Limb (tissue), 2 donors: ENCODE measurements around the gene AP2S1.
"Not testable (repeated sequence)": the region's sequence is repeated elsewhere in the genome, so short reads cannot be mapped to it uniquely, and the experiment has no call there.

Experiments
- DNase-seq, 2 donors: peaks; one replicate each; pipeline ENCODE4 v3.0.0-alpha.2; 2016; ENCODE audit errors: extremely low spot score in 2 of 2

Gene AP2S1

GRCh38 chr19:46842791-46843190, 7.9 kb downstream of the AP2S1 start:
- no peak for DNase-seq

- no peak for DNase-seq
Observed at GRCh38 chr19:46841458-46842083, 9.1 kb downstream of the AP2S1 start.

GRCh38 chr19:46840498-46840942, 10.1 kb downstream of the AP2S1 start:
- DNase-seq, result peak; percentile 68 to 84

- no peak for DNase-seq
Observed at GRCh38 chr19:46839752-46840497, 10.7 kb downstream of the AP2S1 start.

- no peak for DNase-seq
Observed at GRCh38 chr19:46838160-46838559, 12.5 kb downstream of the AP2S1 start.

GRCh38 chr19:46834984-46835383, 15.7 kb downstream of the AP2S1 start:
- DNase-seq, result no peak

GRCh38 chr19:46834121-46834520, 16.5 kb downstream of the AP2S1 start:
- DNase-seq, result no peak

GRCh38 chr19:46830864-46831263, 19.8 kb downstream of the AP2S1 start:
- no peak for DNase-seq

GRCh38 chr19:46828484-46828883, 22.2 kb downstream of the AP2S1 start:
- DNase-seq, result no peak

GRCh38 chr19:46825731-46826055, 25.0 kb downstream of the AP2S1 start:
- DNase-seq, result no peak

GRCh38 chr19:46824890-46825730, 25.5 kb downstream of the AP2S1 start:
- no peak for DNase-seq

GRCh38 chr19:46823049-46823448, 27.6 kb downstream of the AP2S1 start:
- DNase-seq, result no peak

- not testable (repeated sequence) for DNase-seq
Observed at GRCh38 chr19:46822410-46822787, 28.2 kb downstream of the AP2S1 start.

- no peak for DNase-seq
Observed at GRCh38 chr19:46821512-46822409, 28.9 kb downstream of the AP2S1 start.

GRCh38 chr19:46818812-46819211, 31.8 kb downstream of the AP2S1 start:
- DNase-seq, result no peak

- no peak for DNase-seq
Observed at GRCh38 chr19:46815833-46816627, 34.6 kb downstream of the AP2S1 start.

GRCh38 chr19:46813839-46814358, 36.7 kb downstream of the AP2S1 start:
- peak in 1 of 2 donors; percentile 47 for DNase-seq

GRCh38 chr19:46812977-46813838, 37.4 kb downstream of the AP2S1 start:
- no peak for DNase-seq

GRCh38 chr19:46809534-46810272, 40.9 kb downstream of the AP2S1 start:
- no peak for DNase-seq
